NCI-H187 treated with DMSO at 0.1 percent for 48 hours (cell line): Measurements from ENCODE around the gene QPCT.
"Not testable (repeated sequence)": the region's sequence is repeated elsewhere in the genome, so short reads cannot be mapped to it uniquely, and the experiment has no call there.

Experiments
- DNase-seq: peaks from one replicate; lab custom pipeline; 2025; lab: John Stamatoyannopoulos, UW

QPCT gene

GRCh38 chr2:37344453-37345361 lies at the start of gene QPCT:
Gene QPCT, plus strand, starts transcription at chr2:37344630. Its CDS starts 102 bp downstream, at chr2:37344732.
- DNase-seq: no peak

- DNase-seq: not testable (repeated sequence)
Observed at GRCh38 chr2:37294858-37295257, 49.6 kb upstream of the QPCT start.

DNA sequence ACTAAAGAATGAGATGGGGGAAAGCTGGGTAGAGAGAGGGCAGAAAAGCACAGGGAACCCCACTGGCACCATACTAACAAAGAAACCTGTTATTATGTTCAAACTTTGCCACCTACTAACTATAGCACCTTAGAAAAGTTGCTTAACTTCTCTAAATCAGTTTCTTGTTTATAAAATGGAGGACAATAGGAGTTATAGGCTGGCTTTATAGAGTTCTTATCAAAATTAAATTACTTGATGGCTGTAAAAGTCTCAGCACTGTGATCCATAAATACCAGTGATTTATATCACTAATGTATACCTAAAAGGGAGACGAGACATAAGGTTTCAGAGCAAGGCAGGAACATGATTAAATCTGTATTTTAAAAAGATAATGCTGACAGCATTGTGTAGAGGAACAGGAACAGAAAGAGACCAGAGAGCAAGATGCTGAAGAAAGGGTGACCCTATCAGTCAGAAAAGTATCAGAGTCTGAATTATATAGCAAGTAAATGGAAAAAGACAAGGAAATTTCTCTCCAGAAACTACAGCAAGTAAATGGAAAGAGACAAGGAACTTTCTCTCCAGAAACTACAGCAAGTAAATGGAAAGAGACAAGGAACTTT lies 48.9 kb upstream of the QPCT start:
- DNase-seq: no peak

GRCh38 chr2:37297632-37298031 lies 46.8 kb upstream of the QPCT start:
- DNase-seq: no peak

- no peak for DNase-seq
Observed at GRCh38 chr2:37300146-37300545, 44.3 kb upstream of the QPCT start.

- DNase-seq: no peak
Observed at GRCh38 chr2:37300578-37300977, 43.9 kb upstream of the QPCT start.

- DNase-seq: no peak
Observed at GRCh38 chr2:37301408-37301807, 43.0 kb upstream of the QPCT start.

DNA sequence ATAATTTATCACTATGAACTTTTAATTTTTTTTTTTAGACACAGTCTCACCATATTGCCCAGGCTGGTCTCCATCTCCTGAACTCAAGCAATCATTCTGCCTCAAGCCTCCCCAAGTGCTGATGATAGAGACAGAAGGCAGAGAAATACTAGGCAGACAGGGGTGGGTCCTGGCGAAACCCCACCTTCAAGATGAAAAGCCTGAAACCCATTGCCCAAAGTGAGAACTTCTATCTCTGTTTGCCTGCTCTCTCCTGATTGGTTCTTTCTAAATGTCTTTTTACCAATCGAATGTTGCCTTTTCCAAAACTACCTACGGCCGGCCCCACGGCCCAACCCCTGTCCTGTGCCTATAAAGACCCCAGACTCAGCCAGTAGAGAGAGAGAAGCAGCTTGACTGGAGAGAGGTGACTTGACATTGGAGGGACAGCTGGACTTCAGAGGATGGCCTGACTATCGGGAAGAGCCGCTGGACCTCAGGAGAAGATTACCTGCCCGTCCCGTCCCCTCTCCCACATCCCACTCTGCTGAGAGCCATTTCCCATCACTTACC lies 41.7 kb upstream of the QPCT start:
- DNase-seq: no peak

GRCh38 chr2:37306024-37306423 lies 38.4 kb upstream of the QPCT start:
- DNase-seq: no peak

- DNase-seq: no peak
Observed at GRCh38 chr2:37307500-37307899, 36.9 kb upstream of the QPCT start.

DNA sequence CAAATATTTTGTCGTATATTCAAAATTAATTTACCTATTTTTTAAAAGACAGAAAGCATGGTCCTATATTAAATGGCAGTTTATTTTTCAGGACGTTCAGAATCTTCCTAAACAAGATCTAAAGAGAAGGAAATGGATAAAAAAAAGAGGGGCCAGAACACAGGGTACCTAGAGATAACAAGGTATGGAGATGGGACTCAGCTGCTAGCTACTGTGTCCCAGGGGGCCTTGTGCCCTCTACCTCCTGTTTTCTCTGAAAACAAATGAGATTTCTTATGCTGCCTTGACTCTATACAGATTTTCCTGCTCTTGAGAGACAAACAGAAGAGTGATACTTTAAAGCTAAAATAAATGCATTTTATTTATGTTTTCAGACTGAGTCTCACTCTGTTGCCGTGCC lies 29.1 kb upstream of the QPCT start:
- DNase-seq: no peak

DNA sequence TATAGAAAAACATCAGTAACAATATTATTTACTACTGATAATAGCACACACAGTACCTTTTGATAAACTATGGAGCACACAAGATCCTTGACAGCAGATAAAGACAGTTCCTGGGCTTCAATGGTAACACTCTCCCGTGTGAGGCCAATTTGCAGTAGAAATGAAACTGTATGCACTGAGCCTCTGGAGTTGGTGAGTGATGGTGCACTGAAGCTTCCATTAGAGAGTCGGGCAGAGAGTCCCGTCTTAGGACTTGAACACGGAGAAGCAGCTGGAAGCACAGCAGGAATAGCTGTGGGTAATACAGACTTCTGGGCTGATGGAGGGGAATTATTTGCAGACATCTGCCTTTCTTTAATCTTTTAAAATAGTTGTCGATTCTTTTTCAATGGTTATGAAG lies 28.2 kb upstream of the QPCT start:
- DNase-seq: no peak

DNA sequence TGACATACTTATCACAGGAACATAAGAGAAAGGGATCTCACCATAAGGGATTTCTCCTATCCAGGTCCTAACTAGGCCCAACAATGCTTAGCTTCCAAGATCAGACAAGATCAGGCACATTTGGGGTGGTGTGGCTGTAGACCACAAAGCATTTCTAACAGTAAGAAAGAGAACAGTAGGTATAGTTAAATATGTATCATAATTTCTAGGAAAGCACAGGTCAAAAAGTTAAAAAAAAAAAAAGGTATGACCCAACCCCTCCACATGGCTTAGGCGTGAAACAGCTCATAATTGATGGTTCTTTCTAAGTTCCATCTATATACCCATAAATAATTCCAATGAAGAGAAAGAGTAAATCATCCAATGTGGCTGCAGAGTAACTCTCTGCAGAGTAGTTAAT lies 26.7 kb upstream of the QPCT start:
- DNase-seq: no peak

DNA sequence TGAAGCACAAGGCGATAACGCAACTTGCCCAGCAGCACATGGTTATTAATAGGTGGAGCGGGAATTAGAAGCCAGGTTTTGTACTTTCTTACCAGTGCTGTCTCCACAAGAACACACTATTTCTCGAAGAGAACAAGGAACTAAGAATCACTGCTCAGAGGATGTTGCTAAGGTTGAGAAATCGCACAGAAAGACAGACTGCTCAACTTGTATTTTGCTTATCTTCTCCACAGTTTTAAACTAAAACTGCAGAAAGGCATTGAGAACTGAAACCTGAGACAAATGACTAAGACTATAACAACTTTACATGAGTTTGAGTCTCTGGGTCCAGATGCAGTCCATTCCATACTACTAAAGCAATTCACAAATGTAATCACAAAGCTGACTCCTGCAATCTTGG lies 26.0 kb upstream of the QPCT start:
- no peak for DNase-seq

DNA sequence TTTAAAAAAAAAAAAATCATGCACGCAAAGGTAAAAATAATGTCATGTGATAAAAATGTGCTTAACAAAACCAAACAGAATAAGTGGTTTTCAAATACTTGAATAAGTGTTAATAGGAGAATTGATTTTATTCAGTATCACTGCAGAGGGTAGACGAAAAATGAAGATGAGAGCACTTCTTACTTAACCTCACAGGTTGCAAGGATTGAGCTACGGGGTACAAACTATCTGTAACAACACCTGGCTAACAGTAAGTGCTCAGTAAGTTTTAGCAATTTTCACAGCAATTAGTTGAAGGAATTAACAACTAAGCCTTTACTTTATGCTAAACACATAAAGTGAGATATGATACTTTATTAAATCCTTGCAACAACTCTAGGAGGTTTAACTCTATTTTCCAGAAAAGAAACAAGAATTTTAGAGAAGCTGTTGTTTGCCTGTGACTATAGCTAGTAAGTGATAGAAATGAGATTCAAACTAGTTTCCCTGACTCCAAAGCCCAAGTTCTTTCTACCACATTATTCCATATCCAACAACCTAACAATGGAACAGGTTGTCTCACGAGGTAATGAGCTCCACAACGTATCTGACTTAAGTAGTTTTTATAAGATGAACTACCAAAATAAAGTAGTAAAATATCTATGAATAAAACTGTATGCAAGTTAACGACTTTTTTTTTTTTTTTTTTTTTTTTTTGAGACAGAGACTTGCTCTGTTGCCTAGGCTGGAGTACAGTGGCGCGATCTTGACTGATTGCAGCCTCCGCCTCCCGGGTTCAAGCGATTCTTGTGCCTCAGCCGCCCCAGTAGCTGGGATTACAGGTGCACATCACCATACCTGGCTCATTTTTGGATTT lies 24.4 kb upstream of the QPCT start:
- DNase-seq: no peak

GRCh38 chr2:37321029-37321682 lies 23.3 kb upstream of the QPCT start:
- DNase-seq: no peak

GRCh38 chr2:37322368-37322767 lies 22.1 kb upstream of the QPCT start:
- no peak for DNase-seq

DNA sequence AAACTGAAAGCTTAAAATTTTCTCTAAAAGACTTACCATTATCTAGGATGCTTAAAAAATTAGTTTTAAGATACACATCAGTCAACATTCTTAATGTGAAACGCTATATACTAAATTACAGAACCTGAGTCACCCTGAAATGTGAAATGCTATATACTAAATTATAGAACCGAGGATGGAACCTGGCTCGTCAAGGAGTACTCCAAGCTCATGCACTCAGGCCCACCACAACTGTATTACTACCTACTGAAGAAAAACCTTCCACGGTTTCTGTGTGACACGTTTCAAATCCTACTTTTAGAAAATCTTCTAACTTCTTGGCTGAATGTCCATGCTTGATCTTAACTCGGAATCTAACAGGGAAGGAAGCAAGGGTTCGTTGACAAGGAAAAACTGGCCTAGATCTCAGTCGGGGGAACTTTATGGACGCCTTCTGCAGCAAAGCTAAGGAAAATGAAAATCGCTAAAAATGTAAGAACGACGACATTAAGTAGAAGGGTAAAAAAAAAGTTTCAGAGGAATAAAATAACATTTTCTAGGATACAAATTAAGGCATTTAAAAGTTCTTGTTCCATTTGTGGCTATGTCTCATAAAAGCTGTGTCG lies 21.2 kb upstream of the QPCT start:
- DNase-seq: no peak

GRCh38 chr2:37323781-37324535 lies 20.5 kb upstream of the QPCT start:
- DNase-seq: no peak

DNA sequence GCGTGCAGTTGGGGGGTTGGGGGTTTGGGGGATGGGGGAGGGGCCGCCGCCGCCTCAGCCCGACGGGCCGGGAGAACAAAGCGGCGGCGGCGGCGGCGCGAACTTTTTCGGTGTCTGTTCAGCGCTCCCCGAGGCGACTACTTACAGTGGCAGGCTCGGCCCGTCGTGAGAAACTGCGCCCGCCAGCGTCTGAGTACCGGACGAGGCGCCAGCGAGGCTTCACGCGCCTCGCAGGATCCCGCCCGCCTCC lies 20.0 kb upstream of the QPCT start:
- DNase-seq: no peak
